ENCODE results near the gene ARHGAP36. TPM values are rescaled to one million over a fixed set of nuclear protein-coding genes. Genes with fewer than 3 reads are reported as not detected.

ARHGAP36 gene
- total and polyA plus RNA-seq, 2 of the 8 experiments (the other 6 are each of a cell fraction or from before 2014, with no cell fraction given) = 0.32 to 0.38 TPM

DNA sequence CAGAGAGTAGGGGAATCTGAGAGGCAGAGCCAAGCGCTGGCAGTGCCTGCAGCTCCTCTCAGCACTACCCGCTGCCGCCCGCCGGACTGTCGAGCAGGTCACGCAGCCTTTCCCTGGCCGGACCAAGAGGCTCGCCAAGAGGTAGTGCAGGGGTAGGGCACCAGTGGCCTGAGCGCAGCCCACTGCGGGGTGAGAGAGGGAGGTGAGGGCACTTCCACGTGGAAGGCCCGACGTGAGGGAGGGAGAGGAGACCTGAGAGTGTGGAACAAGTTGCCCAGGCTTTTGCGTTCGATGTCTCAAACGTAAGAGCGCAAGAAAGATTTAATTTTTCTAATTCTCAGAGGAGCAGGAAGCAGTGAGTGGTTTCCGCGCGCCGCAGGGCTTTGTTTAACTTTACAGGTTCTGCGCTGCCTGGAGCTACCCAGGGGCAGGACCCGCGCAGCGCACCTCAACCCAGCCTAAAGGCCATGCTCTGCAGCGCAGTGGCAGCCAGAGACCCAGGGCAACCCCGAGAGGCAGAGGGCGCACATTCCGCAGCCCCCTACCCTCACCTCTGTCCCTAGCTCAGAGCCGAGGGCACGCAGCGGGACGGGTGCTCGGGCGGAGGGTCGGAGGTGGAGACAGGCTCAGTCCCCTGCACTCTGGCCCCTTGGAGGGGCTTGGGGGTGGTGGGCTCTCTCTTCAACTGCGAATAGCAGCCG, 14.9 kb downstream of the ARHGAP36 start:
- Histone ChIP-seq H3K9ac (replicated peaks in 1 of 4; ENCODE audit: extremely low read depth in 1 of 4, low read depth in 3 of 4, low read length in 3 of 4) (no peak overlapping the region; a peak in 1 of 7 replicates), H3K23me2 (ENCODE audit: low read depth, low read length) (peaks cover 8% of the 10 kb centered on the region; the same call in 1 of the 2 replicates), H2BK12ac (ENCODE audit: low read depth, low read length) (peak overlapping the region; percentile 27; the same call in 1 of the 2 replicates), H4K5ac (ENCODE audit: insufficient read length, low read depth, low read length) (no peak overlapping the region), H3K4me3 (ENCODE audit: extremely low read depth in 1 of 4, insufficient read depth in 2 of 4, low read depth in 3 of 4, low read length in 4 of 4) (peak overlapping the region; percentile 42 to 62 (median 48)), H2BK120ac (replicated peaks; ENCODE audit: low read depth, low read length) (no peak overlapping the region), H4K91ac (replicated peaks; ENCODE audit: insufficient read length, low read length) (no peak overlapping the region), H3K4me1 (replicated peaks in 1 of 4; ENCODE audit: control insufficient read depth in 3 of 4, insufficient read depth in 4 of 4, low read length in 3 of 4) (peaks cover 0 to 2% (median 0%) of the 10 kb centered on the region in 4 experiments; a peak in 2 of 7 replicates), H3K4me2 (ENCODE audit: insufficient read depth in 1 of 2, low read depth in 2 of 2, low read length in 2 of 2) (peak overlapping the region; percentile 82 to 95), H2AK5ac (ENCODE audit: low read depth, low read length) (no peak overlapping the region), H3K56ac (replicated peaks; ENCODE audit: insufficient read length, low read depth, low read length) (no peak overlapping the region), H3K4ac (replicated peaks; ENCODE audit: insufficient read length, low read depth, low read length) (no peak overlapping the region), H2BK5ac (ENCODE audit: low read depth, low read length) (no peak overlapping the region), H3K23ac (ENCODE audit: insufficient read length) (no peak overlapping the region), H3K36me3 (ENCODE audit: control insufficient read depth in 2 of 4, insufficient read depth in 4 of 4, low read length in 3 of 4) (no peaks in the 10 kb centered on the region), H3K9me3 (ENCODE audit: insufficient read depth in 2 of 2, low read depth in 1 of 2, low read length in 1 of 2) (no peaks in the 10 kb centered on the region), H2BK15ac (ENCODE audit: low read length) (no peak overlapping the region), H3K14ac (ENCODE audit: insufficient read length) (no peak overlapping the region), H4K8ac (ENCODE audit: extremely low read depth, insufficient read depth, low read length) (no peak overlapping the region; the same call in 1 of the 2 replicates), H4K20me1 (replicated peaks in 1 of 2; ENCODE audit: control insufficient read depth in 1 of 2, insufficient read depth in 2 of 2, low read length in 2 of 2) (no peaks in the 10 kb centered on the region), H3K79me2 (ENCODE audit: control insufficient read depth in 1 of 2, insufficient read depth in 2 of 2, low read length in 2 of 2) (no peaks in the 10 kb centered on the region), H3K27me3 (replicated peaks in 1 of 4; ENCODE audit: control insufficient read depth in 3 of 4, extremely low read depth in 1 of 4, insufficient read depth in 3 of 4, low read length in 3 of 4) (peaks cover 16 to 66% (median 53%) of the 10 kb centered on the region in 4 experiments), H2BK20ac (ENCODE audit: low read length) (no peak overlapping the region), H3K79me1 (ENCODE audit: low read depth, low read length) (no peaks in the 10 kb centered on the region), H2AFZ (ENCODE audit: low read length) (peak overlapping the region; percentile 82), H3K27ac (ENCODE audit: low read depth, low read length) (no peak overlapping the region), H3K18ac (ENCODE audit: extremely low read depth, low read length) (no peak overlapping the region)
- ChIA-PET POLR2A (ENCODE audit: partially characterized antibody) (interaction anchor here (0.8 kb wide), 1 partner anchor 10 kb away, joined by 3 read pairs; no protein-coding TSS in a partner anchor), CTCF (ENCODE audit: partially characterized antibody) (interaction anchor here (0.6 to 3.1 kb wide), 6 partner anchors 8 to 1632 kb away, joined by 3 to 8 read pairs (median 4); no protein-coding TSS in a partner anchor)
- no peak for FAIRE-seq
- 3% methylated on average over 10 of the region's 39 CpGs; no CpG with 5 or more reads in 1 of the 2 experiments for WGBS, 2 experiments (ENCODE audit: extremely low coverage in 1 of 2, insufficient coverage in 1 of 2, insufficient read length in 1 of 2, insufficient replicate concordance in 2 of 2, low coverage in 1 of 2, low lambda C conversion rate in 2 of 2, missing lambda C conversion rate in 1 of 2)
- peak in 1 of 2 experiments; percentile 57 for DNase-seq (ENCODE audit: low read depth in 1 of 2, low spot score in 2 of 2)
- TF ChIP-seq ASH2L (IDR thresholded peaks at IDR 0.05; ENCODE audit: low read length) = peak; percentile 54
